Astrocyte of the spinal cord (primary cell): ENCODE results near the gene ITGB5.

Experiments used
- DNase-seq: peaks from one replicate; pipeline ENCODE4 v3.0.0; 2011; ENCODE audit warnings: low read depth, low spot score
- H3K4me3 ChIP-seq: 2 replicates; pipeline ENCODE4 v1.5.1; 2011; ENCODE audit warnings: low read depth, mild to moderate bottlenecking, low read length, moderate library complexity
- in situ Hi-C: cut with HindIII; loops from 2 replicates; pipeline ENCODE4 v1.10.0; 2017; ENCODE audit warnings: low sequenced_read_pairs
- TF ChIP-seq, protein P1 (sequence below): IDR thresholded peaks from 2 replicates; pipeline ENCODE4 v1.5.1; 2012; ENCODE audit warnings: low read depth, mild to moderate bottlenecking, low read length, inconsistent platforms

The ITGB5 gene

DNA sequence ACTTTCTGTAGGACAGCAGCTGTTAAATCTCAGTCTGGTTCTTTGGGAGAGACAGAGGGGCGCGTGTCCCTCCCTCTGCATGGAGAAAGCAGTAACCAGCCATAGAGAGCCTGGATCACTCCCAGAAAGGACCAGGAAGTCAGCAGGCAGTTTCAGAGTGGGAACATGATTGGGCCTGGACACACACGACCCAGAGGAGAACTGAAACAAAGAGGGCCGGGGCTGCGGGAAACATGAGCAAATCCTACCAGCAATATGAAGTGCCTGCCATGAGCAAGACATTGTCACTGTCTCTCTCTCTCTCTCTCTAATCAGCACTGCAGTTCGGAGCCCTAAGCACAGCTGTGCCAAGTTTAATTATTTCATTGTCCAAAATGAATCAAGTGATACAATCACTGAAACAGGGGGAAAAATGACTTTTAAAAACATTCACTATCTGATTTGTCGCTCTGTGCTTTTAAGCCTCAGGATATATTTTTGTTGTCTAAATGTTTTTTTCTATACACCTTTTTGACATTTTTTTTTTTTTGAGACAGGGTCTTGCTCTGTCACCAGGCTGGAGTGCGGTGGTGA, 29.8 kb upstream of the ITGB5 start:
- in situ Hi-C loops: no loop called here
- no peak for DNase-seq
- H3K4me3 ChIP-seq: no peak overlapping the region
- TF ChIP-seq, protein P1, sequence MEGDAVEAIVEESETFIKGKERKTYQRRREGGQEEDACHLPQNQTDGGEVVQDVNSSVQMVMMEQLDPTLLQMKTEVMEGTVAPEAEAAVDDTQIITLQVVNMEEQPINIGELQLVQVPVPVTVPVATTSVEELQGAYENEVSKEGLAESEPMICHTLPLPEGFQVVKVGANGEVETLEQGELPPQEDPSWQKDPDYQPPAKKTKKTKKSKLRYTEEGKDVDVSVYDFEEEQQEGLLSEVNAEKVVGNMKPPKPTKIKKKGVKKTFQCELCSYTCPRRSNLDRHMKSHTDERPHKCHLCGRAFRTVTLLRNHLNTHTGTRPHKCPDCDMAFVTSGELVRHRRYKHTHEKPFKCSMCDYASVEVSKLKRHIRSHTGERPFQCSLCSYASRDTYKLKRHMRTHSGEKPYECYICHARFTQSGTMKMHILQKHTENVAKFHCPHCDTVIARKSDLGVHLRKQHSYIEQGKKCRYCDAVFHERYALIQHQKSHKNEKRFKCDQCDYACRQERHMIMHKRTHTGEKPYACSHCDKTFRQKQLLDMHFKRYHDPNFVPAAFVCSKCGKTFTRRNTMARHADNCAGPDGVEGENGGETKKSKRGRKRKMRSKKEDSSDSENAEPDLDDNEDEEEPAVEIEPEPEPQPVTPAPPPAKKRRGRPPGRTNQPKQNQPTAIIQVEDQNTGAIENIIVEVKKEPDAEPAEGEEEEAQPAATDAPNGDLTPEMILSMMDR: no peak

DNA sequence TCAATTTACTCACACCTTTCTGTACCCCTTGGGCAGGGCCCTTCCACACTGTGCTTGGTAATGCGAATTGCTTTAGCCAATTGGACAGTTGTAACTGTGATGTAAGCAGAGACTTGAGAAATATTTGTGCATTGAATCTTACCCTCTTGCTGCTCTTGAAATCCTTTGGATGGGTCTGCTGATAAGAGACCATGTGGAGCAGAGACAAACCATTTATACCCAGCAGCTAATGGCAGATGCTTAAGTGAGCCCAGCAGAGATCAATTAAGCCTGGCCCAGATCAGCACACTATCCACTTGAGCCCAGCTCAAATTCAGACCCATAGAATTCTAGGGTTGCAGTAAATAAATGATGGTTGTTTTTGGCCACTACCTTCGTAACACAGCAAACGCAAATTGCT, 28.1 kb upstream of the ITGB5 start:
- H3K4me3 ChIP-seq: no peak overlapping the region
- TF ChIP-seq, protein P1: no peak
- DNase-seq: no peak
- in situ Hi-C loops: no loop called here

DNA sequence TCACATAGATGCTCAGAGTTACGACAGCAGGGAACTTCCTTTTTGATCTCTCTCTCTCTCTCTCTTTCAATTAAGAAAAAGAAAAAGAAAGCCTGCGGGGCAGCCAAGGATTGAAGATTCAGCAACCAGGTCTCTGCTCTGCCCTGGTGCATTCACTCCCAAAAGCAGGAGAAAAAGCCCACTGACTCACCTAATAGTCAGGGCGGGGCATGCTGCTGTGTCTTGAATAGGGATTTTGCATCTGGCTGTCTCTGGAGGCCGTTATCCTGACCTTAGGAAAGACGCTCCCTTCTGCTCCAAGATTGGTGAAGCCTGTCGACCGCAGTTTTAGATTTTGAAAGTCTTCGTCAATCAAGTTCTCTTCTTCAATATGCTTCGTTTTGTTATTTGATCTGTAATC, 20.8 kb upstream of the ITGB5 start:
- H3K4me3 ChIP-seq: no peak overlapping the region
- DNase-seq: no peak
- in situ Hi-C loops: no loop called here
- TF ChIP-seq, protein P1: no peak

DNA sequence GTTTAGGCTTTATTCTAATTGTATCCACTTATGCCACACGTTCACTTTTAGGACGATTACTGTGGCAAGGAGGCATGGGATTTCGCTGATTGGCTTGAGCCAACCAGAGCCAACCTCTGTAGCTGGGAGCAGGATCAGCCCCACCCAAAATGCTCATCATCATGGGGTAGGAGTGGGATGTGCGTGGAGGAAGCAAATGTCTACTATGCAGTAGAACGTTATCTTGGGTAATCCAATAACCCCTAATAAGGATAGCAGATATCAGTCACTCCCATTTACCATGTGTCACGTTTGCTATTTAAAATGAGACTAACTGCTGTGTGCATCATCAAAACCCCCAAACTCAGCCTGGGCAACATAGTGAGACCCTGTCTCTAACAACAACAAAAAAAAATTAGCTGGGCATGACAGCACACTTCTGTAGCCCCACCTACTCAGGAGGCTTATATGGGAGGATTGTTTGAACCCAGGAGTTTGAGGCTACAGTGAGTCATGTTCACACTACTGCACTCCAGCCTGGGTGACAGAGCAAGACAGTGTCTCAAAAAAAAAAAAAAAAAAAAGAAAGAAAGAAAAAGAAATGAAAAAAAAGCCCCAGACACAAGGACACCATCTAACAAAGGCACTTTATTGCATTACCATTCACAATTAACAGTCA, 17.8 kb upstream of the ITGB5 start:
- in situ Hi-C loops: no loop called here

DNA sequence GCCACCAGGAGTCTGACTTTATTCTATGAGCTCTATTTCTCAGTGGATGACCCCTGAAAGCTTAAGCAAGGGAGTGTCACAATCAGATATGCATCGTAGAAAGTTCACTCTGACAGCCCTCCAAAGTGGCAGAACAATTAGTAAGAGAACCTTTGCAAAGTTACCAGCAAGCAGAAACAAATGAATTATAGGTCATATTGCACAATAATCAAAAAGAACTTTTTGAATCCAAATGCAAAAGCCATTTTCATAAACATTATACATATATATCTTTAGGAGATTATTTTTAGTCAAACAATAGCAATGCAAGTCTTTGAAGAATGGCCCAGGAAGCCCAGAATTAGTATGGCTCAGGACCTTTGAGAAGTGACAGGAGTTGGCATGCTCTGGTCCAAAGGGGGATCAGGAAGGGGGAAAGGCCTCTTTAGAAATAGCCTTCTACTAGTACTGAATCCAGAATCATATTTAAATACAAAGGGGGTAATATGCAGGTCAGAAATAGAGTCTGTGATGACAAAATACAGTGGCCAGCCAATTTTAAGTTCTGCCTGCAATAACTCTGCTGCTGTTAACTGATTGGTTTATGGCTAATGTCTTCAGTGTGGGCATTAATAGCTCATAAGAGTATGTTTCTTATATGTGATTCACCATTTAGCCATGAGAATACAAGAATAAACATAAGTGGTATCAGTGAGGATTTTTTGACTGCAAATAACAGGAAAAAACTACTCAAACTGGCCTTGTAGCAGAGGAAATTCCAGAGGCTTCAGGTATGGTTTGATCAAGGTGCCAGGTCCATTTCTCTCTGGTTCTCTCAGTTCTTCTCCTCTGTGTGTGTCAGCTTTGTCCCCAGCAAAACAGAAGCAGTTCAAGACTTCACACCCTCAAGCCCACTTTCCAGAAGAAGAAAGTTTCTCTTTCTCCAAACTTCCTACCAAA, 17.0 kb upstream of the ITGB5 start:
- H3K4me3 ChIP-seq: no peak overlapping the region
- TF ChIP-seq, protein P1: no peak
- no peak for DNase-seq
- in situ Hi-C loops: no loop called here

More for the DNA sequence above, 17.8 kb upstream of the ITGB5 start:
- TF ChIP-seq, protein P1: no peak
- no peak overlapping the region for H3K4me3 ChIP-seq
- DNase-seq: no peak

DNA sequence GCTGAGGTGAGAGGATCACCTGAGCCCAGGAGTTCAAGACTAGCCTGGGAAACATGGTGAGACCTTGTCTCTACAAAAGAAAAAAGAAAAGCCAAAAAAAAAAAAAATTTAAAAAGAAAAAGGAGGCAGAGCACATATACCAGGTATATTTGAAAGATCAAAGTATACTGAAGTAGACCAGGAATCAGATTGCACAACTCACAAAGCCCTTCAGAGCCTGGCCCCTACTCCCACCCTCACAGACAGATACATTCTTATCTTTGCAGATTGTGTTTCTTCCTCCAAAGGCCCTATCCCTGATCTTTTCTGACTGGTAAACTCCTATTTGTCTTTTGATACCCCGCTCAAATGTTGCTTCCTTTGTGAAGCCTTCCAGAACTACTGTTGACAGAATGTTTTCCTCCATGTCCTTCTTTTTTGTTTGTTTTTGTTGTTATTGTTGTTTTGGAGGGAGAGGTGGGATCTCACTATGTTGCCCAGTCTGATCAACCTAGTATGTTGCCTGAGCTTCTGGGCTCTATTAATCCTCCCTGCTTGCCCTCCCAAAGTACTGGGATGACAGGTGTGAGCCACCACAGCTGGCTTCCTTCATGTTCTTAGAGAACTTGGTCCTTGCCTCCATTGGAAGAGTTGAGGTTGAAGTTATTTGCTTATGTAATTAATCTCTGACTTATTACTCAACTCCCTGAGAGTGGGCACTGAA, 9.8 kb upstream of the ITGB5 start:
- DNase-seq: no peak
- TF ChIP-seq, protein P1: no peak
- in situ Hi-C loops: no loop called here
- no peak overlapping the region for H3K4me3 ChIP-seq
